ENCODE measurements around the gene PIP5KL1.

Gene PIP5KL1

DNA sequence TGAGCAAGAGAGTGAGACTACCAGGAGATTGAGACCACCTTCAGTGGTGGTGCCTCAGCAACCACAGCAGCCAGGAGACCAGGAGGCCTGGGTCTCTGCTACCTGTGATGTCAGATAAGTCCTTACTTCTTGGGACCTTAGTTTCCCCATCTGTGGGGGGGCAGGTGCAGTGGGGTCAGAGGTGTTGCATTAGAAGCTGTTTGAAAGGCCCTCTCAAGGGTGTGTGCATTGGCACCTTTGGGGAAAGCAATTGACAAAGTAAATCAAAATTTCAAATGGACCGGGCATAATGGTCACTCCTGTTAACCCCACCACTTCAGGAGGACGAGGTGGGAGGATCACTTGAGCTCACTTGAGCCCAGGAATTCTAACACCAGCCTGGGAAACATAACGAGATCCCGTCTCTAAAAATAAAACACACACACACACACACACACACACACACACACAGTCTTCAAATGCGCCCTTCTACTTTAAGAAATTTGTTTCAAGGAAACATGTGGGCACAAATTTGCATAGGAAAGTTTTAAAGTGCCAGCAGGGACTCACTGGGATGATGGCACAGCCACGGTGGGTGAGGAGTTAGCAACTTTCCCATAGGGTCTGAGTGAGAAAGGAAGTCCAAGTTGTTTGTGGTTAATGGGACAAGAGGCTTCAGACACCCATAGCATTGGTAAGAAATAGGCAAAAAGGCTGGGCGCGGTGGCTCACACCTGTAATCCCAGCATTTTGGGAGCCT is 51.8 kb downstream of the PIP5KL1 start:
- WGBS: 86% methylated on average over 8 of the region's 8 CpGs
- no peaks in the 10 kb centered on the region for H3K36me3 ChIP-seq (ENCODE audit: insufficient read depth, low read length)
- no peak overlapping the region for H3K27ac ChIP-seq (ENCODE audit: low read depth, low read length)
- H3K9me3 ChIP-seq (ENCODE audit: insufficient read depth, low read depth, low read length): no peaks in the 10 kb centered on the region
- H3K27me3 ChIP-seq (ENCODE audit: insufficient read depth, low read length): no peaks in the 10 kb centered on the region
- no peak overlapping the region for H3K4me3 ChIP-seq (ENCODE audit: low read length)
- no peak overlapping the region for H3K9ac ChIP-seq (ENCODE audit: low read depth, low read length)
- H3K4me1 ChIP-seq (ENCODE audit: insufficient read depth, low read length): no peaks in the 10 kb centered on the region

DNA sequence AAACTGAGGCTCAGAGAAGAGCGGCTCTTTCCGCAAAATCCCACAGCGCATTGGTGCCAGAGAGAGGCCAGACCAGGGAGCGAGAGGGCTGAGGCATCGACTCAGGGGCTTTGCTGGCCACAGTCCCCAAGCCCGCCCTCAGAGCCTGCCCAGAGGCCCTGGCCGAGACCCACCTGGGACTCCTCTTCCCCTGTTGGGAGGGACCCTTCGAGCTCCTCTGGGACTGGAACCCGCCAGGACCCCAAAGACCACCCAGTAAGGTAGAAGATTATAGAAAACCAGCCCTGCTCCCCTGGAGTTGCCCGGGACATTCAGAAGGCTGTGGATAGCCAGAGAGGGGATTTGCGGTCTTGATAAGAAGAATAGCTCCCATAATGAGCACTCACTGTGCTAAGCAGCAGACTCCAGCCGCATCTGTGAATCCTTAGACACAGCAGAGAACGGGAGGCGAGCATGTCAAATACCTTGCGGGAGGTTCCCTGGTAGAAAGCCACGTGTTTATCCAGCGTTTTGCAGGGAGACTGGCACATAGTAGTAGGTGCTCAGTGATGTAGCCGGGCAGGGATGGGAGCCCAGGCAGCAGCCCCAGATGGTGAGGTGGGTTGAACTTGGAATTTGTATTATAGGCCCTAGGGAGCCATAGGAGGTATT is 52.5 kb downstream of the PIP5KL1 start:
- H3K27me3 ChIP-seq (ENCODE audit: insufficient read depth, low read length): no peaks in the 10 kb centered on the region
- H3K36me3 ChIP-seq (ENCODE audit: insufficient read depth, low read length): no peaks in the 10 kb centered on the region
- H3K9ac ChIP-seq (ENCODE audit: low read depth, low read length): peak overlapping the region; percentile 7; the same call in 1 of the 2 replicates
- H3K4me1 ChIP-seq (ENCODE audit: insufficient read depth, low read length): no peaks in the 10 kb centered on the region
- no peaks in the 10 kb centered on the region for H3K9me3 ChIP-seq (ENCODE audit: insufficient read depth, low read depth, low read length)
- H3K4me3 ChIP-seq (ENCODE audit: low read length): peak overlapping the region; percentile 61
- H3K27ac ChIP-seq (ENCODE audit: low read depth, low read length): no peak overlapping the region
- 55% methylated on average over 18 of the region's 18 CpGs for WGBS

DNA sequence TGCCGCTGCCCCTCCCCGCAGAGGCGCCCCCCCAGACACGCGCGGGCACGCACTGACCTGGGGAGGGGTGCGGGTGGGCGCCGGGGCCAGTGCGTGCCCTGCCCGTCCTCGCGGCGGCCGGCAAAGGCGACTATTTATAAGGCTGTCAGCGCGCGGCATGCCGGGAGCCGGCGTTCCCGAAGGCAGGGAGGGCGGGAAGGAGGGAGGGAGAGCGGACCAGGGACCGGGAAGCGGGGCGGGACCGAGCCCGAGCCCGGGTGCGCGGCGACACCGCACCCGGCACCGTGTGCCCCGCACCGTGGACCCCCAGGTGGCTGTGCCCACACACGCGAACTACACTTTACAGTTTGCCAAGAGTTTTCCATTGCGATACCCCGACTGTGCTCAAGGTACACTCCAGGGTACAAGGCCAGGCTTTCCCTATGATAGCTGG is 53.0 kb downstream of the PIP5KL1 start, which contains the start of gene AK1:
Gene AK1, minus strand, starts transcription at position 110 of the 433 bp plus-strand sequence. CDS start 3,058 bp downstream, outside the sequence.
- Histone ChIP-seq H3K4me1 (ENCODE audit: insufficient read depth, low read length) (no peaks in the 10 kb centered on the region), H3K4me3 (ENCODE audit: low read length) (peak within 1 kb of the TSS; percentile 61), H3K27me3 (ENCODE audit: insufficient read depth, low read length) (no peaks in the 10 kb centered on the region), H3K9me3 (ENCODE audit: insufficient read depth, low read depth, low read length) (no peaks in the 10 kb centered on the region), H3K27ac (ENCODE audit: low read depth, low read length) (no peak within 1 kb of the TSS), H3K9ac (ENCODE audit: low read depth, low read length) (peak within 1 kb of the TSS; percentile 55), H3K36me3 (ENCODE audit: insufficient read depth, low read length) (no peaks in the 10 kb centered on the region)
- WGBS: 2% methylated on average over 44 of the region's 44 CpGs

DNA sequence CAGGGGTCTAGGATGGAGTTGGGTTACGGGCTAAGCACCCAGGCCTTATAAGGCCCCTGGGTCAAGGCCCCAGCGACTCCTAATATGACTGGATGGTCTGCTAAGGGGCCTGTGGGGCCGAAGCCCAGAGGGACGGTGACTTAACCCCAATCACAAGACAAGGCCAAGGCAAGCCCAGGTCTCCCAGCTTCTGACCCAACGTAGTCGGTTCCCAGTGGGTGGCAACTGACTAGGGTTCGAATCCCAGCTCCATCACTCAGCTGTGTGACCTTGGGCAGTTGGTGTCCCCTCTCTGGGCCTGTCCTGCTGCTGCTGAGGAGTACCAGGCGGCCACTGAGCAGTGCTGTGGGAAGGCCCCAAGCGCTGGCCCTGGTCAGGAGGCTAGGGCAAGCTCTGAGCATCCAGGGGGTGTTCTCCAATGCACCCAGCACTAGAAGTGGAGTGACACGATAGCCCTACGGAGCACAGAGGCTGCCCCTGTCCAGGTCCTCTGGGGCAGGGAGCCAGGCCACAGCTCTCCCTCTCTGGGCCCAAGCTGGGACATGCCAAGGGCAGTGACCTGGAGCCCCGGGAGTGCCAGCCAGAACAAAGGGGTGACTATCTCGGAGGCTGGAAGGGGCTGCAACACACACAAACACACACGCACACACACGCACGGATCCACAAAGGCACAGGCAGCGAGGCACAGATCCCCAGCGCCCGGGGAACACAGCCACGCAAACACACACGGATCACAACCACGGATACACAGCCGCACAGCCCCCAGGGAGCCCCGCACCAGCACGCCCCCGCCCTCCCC is 53.6 kb downstream of the PIP5KL1 start:
- no peaks in the 10 kb centered on the region for H3K9me3 ChIP-seq (ENCODE audit: insufficient read depth, low read depth, low read length)
- WGBS: 43% methylated on average over 26 of the region's 26 CpGs
- H3K9ac ChIP-seq (ENCODE audit: low read depth, low read length): peak overlapping the region; percentile 55
- no peak overlapping the region for H3K27ac ChIP-seq (ENCODE audit: low read depth, low read length)
- H3K4me3 ChIP-seq (ENCODE audit: low read length): peak overlapping the region; percentile 61
- no peaks in the 10 kb centered on the region for H3K36me3 ChIP-seq (ENCODE audit: insufficient read depth, low read length)
- H3K27me3 ChIP-seq (ENCODE audit: insufficient read depth, low read length): no peaks in the 10 kb centered on the region
- no peaks in the 10 kb centered on the region for H3K4me1 ChIP-seq (ENCODE audit: insufficient read depth, low read length)

DNA sequence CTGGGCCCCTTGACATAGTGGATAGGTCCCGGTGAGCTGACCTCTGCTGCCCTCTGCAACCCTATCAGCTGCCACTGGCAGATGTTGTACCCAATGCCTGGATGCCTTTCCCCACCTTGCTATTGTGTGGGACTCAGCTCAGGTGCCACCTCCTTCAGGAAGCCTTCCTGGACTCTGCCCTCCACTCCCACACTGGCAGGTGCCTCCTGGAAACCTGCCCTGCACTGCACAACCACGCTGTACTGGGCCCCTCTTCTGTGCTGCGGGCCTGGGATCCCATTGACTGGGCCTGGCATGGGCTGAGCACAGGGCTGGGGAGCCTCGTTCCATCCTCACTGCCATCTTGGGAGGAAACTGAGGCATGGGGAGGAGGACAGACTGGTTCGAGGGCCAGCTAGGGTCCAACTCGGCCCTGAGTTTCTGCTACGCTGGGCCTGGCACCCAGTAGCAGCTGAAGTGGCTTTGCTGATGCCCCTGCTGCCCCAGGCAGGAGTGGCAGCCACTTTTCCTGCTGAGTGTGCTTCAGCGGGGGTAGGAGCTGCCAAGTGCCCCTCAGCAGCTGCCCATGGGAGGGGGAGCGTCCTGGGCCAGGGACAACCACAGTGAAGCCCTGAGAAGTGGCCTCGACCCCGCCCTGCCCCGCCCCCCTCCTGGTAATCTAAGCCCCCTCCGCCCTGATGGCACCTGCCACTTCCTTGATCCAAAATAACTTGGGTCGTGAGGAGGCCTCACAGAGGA is 54.4 kb downstream of the PIP5KL1 start:
- Histone ChIP-seq H3K4me3 (ENCODE audit: low read length) (no peak overlapping the region), H3K4me1 (ENCODE audit: insufficient read depth, low read length) (no peaks in the 10 kb centered on the region), H3K27me3 (ENCODE audit: insufficient read depth, low read length) (no peaks in the 10 kb centered on the region), H3K27ac (ENCODE audit: low read depth, low read length) (no peak overlapping the region), H3K9ac (ENCODE audit: low read depth, low read length) (no peak overlapping the region), H3K36me3 (ENCODE audit: insufficient read depth, low read length) (no peaks in the 10 kb centered on the region), H3K9me3 (ENCODE audit: insufficient read depth, low read depth, low read length) (no peaks in the 10 kb centered on the region)
- WGBS: 87% methylated on average over 14 of the region's 14 CpGs

DNA sequence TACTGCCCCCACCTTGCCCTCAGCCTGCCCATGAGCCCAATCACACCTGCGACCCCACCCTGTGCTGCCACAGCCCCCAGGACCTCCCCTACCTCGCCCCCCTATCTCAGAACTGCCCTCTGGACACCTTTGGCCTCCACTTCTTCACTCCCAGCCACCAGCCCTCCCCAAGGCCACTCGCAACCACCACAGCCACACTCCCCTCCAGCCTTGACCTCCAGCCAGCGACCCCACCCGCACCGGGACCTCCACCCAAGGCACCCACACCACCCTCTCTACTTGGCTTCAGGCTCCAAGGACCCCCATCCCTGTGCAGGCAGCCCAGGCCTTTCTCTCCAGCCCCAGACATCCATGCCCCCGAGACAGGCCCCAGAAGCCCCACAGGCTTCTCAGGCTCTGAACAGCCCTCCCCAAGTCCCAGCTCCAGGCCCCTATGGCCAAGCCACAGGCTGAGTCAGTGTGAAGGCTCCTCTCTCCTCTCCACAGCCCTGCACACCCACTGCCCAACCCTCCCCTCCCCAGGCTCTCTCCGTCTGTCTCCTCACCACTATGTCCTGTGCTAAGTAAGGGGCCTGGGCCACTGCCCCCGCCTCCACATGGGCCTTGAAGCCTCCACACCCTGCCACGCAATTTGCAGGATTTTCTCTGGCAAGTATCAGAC is 55.1 kb downstream of the PIP5KL1 start:
- 90% methylated on average over 10 of the region's 10 CpGs for WGBS
- Histone ChIP-seq H3K27me3 (ENCODE audit: insufficient read depth, low read length) (no peaks in the 10 kb centered on the region), H3K4me1 (ENCODE audit: insufficient read depth, low read length) (no peaks in the 10 kb centered on the region), H3K36me3 (ENCODE audit: insufficient read depth, low read length) (no peaks in the 10 kb centered on the region), H3K4me3 (ENCODE audit: low read length) (no peak overlapping the region), H3K9ac (ENCODE audit: low read depth, low read length) (no peak overlapping the region), H3K27ac (ENCODE audit: low read depth, low read length) (no peak overlapping the region), H3K9me3 (ENCODE audit: insufficient read depth, low read depth, low read length) (no peaks in the 10 kb centered on the region)

DNA sequence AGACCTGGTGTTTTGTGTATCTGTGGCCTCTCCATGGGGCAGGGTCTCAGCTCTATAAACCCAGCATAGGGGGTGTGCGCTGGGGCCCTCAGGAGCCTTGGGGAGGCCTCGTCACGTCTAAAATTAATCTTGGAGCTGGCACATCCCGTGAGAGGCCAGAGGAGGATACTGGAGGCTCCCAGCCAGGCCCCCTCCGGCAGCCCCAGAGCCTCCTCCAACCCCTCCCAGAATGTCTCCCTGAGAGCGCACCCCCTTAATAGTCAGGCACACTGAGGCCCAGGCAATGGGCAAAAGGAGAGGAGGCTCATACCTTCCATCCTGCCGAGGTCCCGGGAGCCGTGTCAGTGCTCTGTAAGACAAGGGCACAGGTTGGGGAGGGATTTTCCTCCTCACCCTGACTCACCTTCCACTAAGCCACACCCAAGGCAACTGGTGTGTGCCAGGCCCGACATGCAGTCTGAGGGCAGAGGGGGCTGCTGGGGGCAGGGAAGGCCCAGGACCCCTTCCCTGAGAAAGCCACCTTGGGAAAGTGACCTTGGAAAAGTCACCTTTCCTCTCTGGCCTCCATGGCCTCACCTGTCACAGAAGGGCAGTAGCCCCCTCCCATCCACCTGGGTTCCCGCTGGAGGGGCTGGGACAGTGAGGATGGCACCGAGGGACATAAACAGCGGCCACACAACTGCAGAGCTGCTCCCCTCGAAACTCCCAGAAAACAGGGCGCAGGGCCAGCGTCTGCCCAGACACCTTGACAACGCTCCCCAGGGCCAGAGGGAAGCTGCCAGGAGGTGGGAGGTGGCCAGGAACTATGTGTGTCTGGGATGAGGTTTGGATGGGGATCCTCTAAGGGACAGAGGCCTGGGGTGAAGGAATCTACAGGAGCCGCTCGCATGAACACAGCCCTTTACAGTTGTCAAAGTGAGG is 56.0 kb downstream of the PIP5KL1 start:
- Histone ChIP-seq H3K27me3 (ENCODE audit: insufficient read depth, low read length) (no peaks in the 10 kb centered on the region), H3K36me3 (ENCODE audit: insufficient read depth, low read length) (no peaks in the 10 kb centered on the region), H3K27ac (ENCODE audit: low read depth, low read length) (no peak overlapping the region), H3K9ac (ENCODE audit: low read depth, low read length) (no peak overlapping the region), H3K9me3 (ENCODE audit: insufficient read depth, low read depth, low read length) (no peaks in the 10 kb centered on the region), H3K4me1 (ENCODE audit: insufficient read depth, low read length) (no peaks in the 10 kb centered on the region), H3K4me3 (ENCODE audit: low read length) (no peak overlapping the region)
- 95% methylated on average over 18 of the region's 19 CpGs for WGBS

DNA sequence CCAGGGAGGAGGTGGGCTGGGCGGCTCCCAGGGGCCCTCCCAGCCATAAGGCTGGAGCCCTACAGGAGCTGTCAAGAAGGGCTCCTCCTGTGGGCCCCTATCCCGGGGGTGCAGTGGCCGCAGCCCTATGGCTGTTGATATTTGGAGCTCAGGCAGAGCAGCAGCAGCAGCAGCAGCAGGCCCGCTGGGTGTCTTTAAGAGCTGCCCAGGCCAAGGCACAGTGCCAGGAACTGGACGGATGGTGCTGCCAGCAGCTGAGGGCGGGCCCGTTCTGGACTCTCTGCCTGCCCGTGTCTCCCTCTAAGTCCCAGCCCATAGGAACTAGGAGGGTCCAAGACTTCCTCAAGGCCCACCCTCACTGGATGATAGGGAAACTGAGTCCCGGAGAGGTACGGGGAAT is 56.7 kb downstream of the PIP5KL1 start:
- no peaks in the 10 kb centered on the region for H3K4me1 ChIP-seq (ENCODE audit: insufficient read depth, low read length)
- H3K36me3 ChIP-seq (ENCODE audit: insufficient read depth, low read length): no peaks in the 10 kb centered on the region
- H3K9ac ChIP-seq (ENCODE audit: low read depth, low read length): no peak overlapping the region
- no peak overlapping the region for H3K4me3 ChIP-seq (ENCODE audit: low read length)
- H3K27me3 ChIP-seq (ENCODE audit: insufficient read depth, low read length): no peaks in the 10 kb centered on the region
- no peak overlapping the region for H3K27ac ChIP-seq (ENCODE audit: low read depth, low read length)
- whole genome bisulfite sequencing: 93% methylated on average over 10 of the region's 10 CpGs
- no peaks in the 10 kb centered on the region for H3K9me3 ChIP-seq (ENCODE audit: insufficient read depth, low read depth, low read length)

DNA sequence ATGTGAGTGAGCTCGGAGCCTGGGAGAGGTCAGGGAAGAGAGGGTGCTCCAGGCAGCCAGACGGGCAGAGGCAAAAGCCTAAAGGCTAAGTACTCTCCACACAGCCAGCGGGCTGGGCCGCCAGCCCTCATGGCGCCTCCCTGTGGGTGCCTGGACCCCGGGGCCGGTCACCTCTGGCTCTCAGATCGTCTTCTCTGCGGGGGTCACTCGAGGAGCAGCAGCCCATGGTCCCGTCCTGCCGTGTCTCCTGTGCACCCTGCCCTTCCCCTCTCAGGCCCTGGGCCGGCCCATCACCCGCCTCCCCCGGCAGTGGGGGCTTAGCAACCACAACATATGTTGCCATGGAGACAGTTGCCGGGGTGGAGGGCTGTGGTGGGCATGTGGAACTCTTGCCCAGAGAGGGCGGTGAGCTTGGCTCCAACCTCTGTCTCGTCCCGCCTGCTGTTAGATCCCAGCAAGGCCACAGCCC is 57.3 kb downstream of the PIP5KL1 start:
- Histone ChIP-seq H3K27ac (ENCODE audit: low read depth, low read length) (no peak overlapping the region), H3K36me3 (ENCODE audit: insufficient read depth, low read length) (no peaks in the 10 kb centered on the region)
- WGBS: 83% methylated on average over 19 of the region's 19 CpGs

More for the DNA sequence above, 57.3 kb downstream of the PIP5KL1 start:
- Histone ChIP-seq H3K27me3 (ENCODE audit: insufficient read depth, low read length) (no peaks in the 10 kb centered on the region), H3K9me3 (ENCODE audit: insufficient read depth, low read depth, low read length) (no peaks in the 10 kb centered on the region), H3K4me1 (ENCODE audit: insufficient read depth, low read length) (no peaks in the 10 kb centered on the region), H3K4me3 (ENCODE audit: low read length) (no peak overlapping the region), H3K9ac (ENCODE audit: low read depth, low read length) (no peak overlapping the region)

All from HUES64 (cell line).